ENCODE measurements around the gene SORCS1.

SORCS1 gene

DNA sequence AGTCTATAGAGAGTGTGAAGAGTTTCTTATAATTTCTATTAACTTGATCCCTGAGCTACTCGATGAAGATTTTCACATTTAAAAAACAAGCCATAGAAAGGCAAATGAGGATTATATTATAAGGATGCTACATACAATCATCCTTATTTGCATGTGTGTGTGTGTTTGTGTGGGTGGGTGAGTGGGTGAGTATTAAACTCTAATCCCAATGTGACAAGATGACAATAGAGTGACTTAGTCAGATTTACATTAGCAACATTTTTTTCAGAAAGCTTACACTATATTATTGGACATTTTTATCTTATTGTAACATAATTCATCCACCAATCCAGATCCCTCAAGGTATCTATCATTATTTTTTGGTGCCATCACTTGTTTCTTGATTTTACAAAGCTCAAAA lies 331.7 kb downstream of the SORCS1 start (continued):
- TF ChIP-seq ZNF629 (tag by site-specific recombination; IDR thresholded peaks at IDR 0.05) (no peak), ZNF138 (tag by site-specific recombination; IDR thresholded peaks at IDR 0.05; ENCODE audit: borderline replicate concordance) (no peak), KLF16 (tag by site-specific recombination; IDR thresholded peaks at IDR 0.05) (no peak), GLI2 (tag by site-specific recombination; IDR thresholded peaks at IDR 0.05; ENCODE audit: borderline replicate concordance, low read depth) (no peak), SALL2 (tag by site-specific recombination; IDR thresholded peaks at IDR 0.05; ENCODE audit: borderline replicate concordance) (no peak)
- TF ChIP-seq, protein P1, sequence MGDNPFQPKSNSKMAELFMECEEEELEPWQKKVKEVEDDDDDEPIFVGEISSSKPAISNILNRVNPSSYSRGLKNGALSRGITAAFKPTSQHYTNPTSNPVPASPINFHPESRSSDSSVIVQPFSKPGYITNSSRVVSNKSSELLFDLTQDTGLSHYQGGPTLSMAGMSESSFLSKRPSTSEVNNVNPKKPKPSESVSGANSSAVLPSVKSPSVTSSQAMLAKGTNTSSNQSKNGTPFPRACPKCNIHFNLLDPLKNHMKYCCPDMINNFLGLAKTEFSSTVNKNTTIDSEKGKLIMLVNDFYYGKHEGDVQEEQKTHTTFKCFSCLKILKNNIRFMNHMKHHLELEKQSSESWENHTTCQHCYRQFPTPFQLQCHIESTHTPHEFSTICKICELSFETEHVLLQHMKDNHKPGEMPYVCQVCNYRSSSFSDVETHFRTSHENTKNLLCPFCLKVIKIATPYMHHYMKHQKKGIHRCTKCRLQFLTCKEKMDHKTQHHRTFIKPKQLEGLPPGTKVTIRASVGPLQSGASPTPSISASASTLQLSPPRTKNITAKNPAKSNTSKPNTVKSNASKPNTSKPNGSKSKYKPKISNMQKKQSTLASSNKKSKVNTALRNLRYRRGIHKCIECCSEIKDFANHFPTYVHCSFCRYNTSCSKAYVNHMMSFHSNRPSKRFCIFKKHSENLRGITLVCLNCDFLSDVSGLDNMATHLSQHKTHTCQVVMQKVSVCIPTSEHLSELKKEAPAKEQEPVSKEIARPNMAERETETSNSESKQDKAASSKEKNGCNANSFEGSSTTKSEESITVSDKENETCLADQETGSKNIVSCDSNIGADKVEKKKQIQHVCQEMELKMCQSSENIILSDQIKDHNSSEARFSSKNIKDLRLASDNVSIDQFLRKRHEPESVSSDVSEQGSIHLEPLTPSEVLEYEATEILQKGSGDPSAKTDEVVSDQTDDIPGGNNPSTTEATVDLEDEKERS (tag by site-specific recombination; IDR thresholded peaks at IDR 0.05) = no peak

DNA sequence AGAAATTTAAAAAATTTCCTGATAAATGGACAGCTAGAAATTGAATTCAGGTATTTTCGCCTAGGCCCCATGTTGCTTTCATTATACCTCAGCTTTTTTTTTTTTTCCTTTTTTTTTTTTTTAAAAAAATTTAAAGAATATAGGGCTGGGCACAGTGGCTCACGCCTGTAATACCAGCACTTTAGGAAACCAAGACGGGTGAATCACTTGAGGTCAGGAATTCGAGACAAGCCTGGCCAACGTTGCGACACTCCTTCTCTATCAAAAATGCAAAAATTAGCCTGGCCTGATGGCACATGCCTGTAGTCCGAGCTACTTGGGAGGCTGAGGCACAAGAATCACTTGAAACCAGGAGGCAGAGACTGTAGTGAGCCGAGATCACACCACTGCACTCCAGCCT lies 334.0 kb downstream of the SORCS1 start:
- Histone ChIP-seq H3K27ac (ENCODE audit: extremely low read depth, low read depth, low read length) (no peak overlapping the region), H3K36me3 (ENCODE audit: control insufficient read depth in 2 of 2, insufficient read depth in 1 of 2, low read length in 2 of 2) (no peaks in the 10 kb centered on the region), H3K4me1 (ENCODE audit: control insufficient read depth, insufficient read depth, low read length) (no peaks in the 10 kb centered on the region), H3K9me3 (ENCODE audit: control insufficient read depth, insufficient read depth, low read depth, low read length) (no peaks in the 10 kb centered on the region), H3K4me3 (ENCODE audit: low read depth, low read length) (no peak overlapping the region)
- ChIA-PET CTCF (interaction anchor here (0.6 to 2.8 kb wide), 2 partner anchors 34 to 125 kb away, joined by 3 to 8 read pairs; no protein-coding TSS in a partner anchor), POLR2A (no interaction called here)
- TF ChIP-seq, protein P2, sequence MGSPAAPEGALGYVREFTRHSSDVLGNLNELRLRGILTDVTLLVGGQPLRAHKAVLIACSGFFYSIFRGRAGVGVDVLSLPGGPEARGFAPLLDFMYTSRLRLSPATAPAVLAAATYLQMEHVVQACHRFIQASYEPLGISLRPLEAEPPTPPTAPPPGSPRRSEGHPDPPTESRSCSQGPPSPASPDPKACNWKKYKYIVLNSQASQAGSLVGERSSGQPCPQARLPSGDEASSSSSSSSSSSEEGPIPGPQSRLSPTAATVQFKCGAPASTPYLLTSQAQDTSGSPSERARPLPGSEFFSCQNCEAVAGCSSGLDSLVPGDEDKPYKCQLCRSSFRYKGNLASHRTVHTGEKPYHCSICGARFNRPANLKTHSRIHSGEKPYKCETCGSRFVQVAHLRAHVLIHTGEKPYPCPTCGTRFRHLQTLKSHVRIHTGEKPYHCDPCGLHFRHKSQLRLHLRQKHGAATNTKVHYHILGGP (tag by site-specific recombination; IDR thresholded peaks at IDR 0.05) = no peak
- TF ChIP-seq YY1 (tag by site-specific recombination; IDR thresholded peaks at IDR 0.05) = no peak
- no peak for TF ChIP-seq ZBTB8A (tag by site-specific recombination; IDR thresholded peaks at IDR 0.05)
- no peak for TF ChIP-seq ZNF266 (tag by site-specific recombination; IDR thresholded peaks at IDR 0.05; ENCODE audit: low read depth)
- TF ChIP-seq ZNF114 (tag by site-specific recombination; IDR thresholded peaks at IDR 0.05) = no peak
- TF ChIP-seq, protein P3, sequence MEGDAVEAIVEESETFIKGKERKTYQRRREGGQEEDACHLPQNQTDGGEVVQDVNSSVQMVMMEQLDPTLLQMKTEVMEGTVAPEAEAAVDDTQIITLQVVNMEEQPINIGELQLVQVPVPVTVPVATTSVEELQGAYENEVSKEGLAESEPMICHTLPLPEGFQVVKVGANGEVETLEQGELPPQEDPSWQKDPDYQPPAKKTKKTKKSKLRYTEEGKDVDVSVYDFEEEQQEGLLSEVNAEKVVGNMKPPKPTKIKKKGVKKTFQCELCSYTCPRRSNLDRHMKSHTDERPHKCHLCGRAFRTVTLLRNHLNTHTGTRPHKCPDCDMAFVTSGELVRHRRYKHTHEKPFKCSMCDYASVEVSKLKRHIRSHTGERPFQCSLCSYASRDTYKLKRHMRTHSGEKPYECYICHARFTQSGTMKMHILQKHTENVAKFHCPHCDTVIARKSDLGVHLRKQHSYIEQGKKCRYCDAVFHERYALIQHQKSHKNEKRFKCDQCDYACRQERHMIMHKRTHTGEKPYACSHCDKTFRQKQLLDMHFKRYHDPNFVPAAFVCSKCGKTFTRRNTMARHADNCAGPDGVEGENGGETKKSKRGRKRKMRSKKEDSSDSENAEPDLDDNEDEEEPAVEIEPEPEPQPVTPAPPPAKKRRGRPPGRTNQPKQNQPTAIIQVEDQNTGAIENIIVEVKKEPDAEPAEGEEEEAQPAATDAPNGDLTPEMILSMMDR (tag by site-specific recombination; IDR thresholded peaks at IDR 0.05) = no peak
- no peak for TF ChIP-seq ZNF223 (tag by site-specific recombination; IDR thresholded peaks at IDR 0.05)
- TF ChIP-seq ZNF24 (tag by site-specific recombination; IDR thresholded peaks at IDR 0.05) = no peak
- no peak for TF ChIP-seq HOXD13 (CRISPR knock-in tag; IDR thresholded peaks at IDR 0.05; ENCODE audit: borderline replicate concordance)
- no peak for TF ChIP-seq ZNF169 (tag by site-specific recombination; IDR thresholded peaks at IDR 0.05)
- TF ChIP-seq ZNF211 (tag by site-specific recombination; IDR thresholded peaks at IDR 0.05; ENCODE audit: low read depth) = no peak
- no peak for TF ChIP-seq ZNF555 (tag by site-specific recombination; conservative IDR thresholded peaks at IDR 0.05)
- TF ChIP-seq ZNF391 (tag by site-specific recombination; IDR thresholded peaks at IDR 0.05; ENCODE audit: borderline replicate concordance, low read depth) = no peak
- TF ChIP-seq, protein P4, sequence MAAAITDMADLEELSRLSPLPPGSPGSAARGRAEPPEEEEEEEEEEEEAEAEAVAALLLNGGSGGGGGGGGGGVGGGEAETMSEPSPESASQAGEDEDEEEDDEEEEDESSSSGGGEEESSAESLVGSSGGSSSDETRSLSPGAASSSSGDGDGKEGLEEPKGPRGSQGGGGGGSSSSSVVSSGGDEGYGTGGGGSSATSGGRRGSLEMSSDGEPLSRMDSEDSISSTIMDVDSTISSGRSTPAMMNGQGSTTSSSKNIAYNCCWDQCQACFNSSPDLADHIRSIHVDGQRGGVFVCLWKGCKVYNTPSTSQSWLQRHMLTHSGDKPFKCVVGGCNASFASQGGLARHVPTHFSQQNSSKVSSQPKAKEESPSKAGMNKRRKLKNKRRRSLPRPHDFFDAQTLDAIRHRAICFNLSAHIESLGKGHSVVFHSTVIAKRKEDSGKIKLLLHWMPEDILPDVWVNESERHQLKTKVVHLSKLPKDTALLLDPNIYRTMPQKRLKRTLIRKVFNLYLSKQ (tag by site-specific recombination; IDR thresholded peaks at IDR 0.05; ENCODE audit: borderline replicate concordance) = no peak
- TF ChIP-seq, protein P5, sequence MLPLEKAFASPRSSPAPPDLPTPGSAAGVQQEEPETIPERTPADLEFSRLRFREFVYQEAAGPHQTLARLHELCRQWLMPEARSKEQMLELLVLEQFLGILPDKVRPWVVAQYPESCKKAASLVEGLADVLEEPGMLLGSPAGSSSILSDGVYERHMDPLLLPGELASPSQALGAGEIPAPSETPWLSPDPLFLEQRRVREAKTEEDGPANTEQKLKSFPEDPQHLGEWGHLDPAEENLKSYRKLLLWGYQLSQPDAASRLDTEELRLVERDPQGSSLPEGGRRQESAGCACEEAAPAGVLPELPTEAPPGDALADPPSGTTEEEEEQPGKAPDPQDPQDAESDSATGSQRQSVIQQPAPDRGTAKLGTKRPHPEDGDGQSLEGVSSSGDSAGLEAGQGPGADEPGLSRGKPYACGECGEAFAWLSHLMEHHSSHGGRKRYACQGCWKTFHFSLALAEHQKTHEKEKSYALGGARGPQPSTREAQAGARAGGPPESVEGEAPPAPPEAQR (tag by site-specific recombination; IDR thresholded peaks at IDR 0.05) = no peak
- no peak for TF ChIP-seq ZNF670 (tag by site-specific recombination; IDR thresholded peaks at IDR 0.05; ENCODE audit: low read depth)
- no peak for TF ChIP-seq ZNF571 (tag by site-specific recombination; IDR thresholded peaks at IDR 0.05)
- TF ChIP-seq, protein P6, sequence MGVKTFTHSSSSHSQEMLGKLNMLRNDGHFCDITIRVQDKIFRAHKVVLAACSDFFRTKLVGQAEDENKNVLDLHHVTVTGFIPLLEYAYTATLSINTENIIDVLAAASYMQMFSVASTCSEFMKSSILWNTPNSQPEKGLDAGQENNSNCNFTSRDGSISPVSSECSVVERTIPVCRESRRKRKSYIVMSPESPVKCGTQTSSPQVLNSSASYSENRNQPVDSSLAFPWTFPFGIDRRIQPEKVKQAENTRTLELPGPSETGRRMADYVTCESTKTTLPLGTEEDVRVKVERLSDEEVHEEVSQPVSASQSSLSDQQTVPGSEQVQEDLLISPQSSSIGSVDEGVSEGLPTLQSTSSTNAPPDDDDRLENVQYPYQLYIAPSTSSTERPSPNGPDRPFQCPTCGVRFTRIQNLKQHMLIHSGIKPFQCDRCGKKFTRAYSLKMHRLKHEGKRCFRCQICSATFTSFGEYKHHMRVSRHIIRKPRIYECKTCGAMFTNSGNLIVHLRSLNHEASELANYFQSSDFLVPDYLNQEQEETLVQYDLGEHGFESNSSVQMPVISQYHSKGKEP (tag by site-specific recombination; IDR thresholded peaks at IDR 0.05) = no peak

Measured in HEK293 (cell line).